ENCODE results near the gene UGDH. TPM values are rescaled to one million over a fixed set of nuclear protein-coding genes. Genes with fewer than 3 reads are reported as not detected.

The UGDH gene
- total RNA-seq, 1 experiment from 2014 or later = 50.9 TPM

- Mint-ChIP-seq H3K9me3 (ENCODE audit: unreplicated experiment) (peaks cover 7% of the 10 kb centered on the region), H3K27ac (ENCODE audit: low read depth, unreplicated experiment) (no peak overlapping the region), H3K27me3 (ENCODE audit: insufficient read depth, unreplicated experiment) (no peaks in the 10 kb centered on the region), H3K4me1 (ENCODE audit: insufficient read depth, unreplicated experiment) (peaks cover 8% of the 10 kb centered on the region), H3K4me3 (ENCODE audit: unreplicated experiment) (no peak overlapping the region), H3K36me3 (ENCODE audit: insufficient read depth, unreplicated experiment) (peaks cover 11% of the 10 kb centered on the region)
- no TSS peak for BruUV-seq (replicated peaks)
- intact Hi-C loops (cut with micrococcal nuclease) = no loop called here
- ChIA-PET CTCF (interaction anchor here (0.6 to 0.9 kb wide), 4 partner anchors 100 to 1470 kb away, joined by 3 to 4 read pairs (median 3); no protein-coding TSS in a partner anchor), POLR2A (interaction anchor here (0.6 to 0.8 kb wide), 2 partner anchors 24 to 40 kb away, joined by 3 read pairs; no protein-coding TSS in a partner anchor)
- DNase-seq (ENCODE audit: unreplicated experiment) = no peak
- no peak for TF ChIP-seq CTCF (IDR thresholded peaks at IDR 0.05; ENCODE audit: unreplicated experiment)
These were observed 42.0 kb upstream of the UGDH start for GRCh38 chr4:39569209-39569608.

- no peak for TF ChIP-seq CTCF (IDR thresholded peaks at IDR 0.05; ENCODE audit: unreplicated experiment)
- Mint-ChIP-seq H3K4me1 (ENCODE audit: insufficient read depth, unreplicated experiment) (peaks cover 8% of the 10 kb centered on the region), H3K9me3 (ENCODE audit: unreplicated experiment) (peaks cover 7% of the 10 kb centered on the region), H3K4me3 (ENCODE audit: unreplicated experiment) (no peak overlapping the region), H3K36me3 (ENCODE audit: insufficient read depth, unreplicated experiment) (peaks cover 11% of the 10 kb centered on the region), H3K27ac (ENCODE audit: low read depth, unreplicated experiment) (no peak overlapping the region), H3K27me3 (ENCODE audit: insufficient read depth, unreplicated experiment) (no peaks in the 10 kb centered on the region)
- POLR2A ChIA-PET = interaction anchor here (0.8 kb wide), 1 partner anchor 39 kb away, joined by 3 read pairs; no protein-coding TSS in a partner anchor
- intact Hi-C loops (cut with micrococcal nuclease) = no loop called here
- no TSS peak for BruUV-seq (replicated peaks)
- DNase-seq (ENCODE audit: unreplicated experiment) = no peak
- CTCF ChIA-PET = interaction anchor here (0.9 kb wide), 1 partner anchor 100 kb away, joined by 3 read pairs; no protein-coding TSS in a partner anchor
These were observed 41.6 kb upstream of the UGDH start for GRCh38 chr4:39568805-39569204.

GRCh38 chr4:39565878-39566600 is 38.8 kb upstream of the UGDH start:
- ChIA-PET CTCF (no interaction called here), POLR2A (no interaction called here)
- H3K4me3 Mint-ChIP-seq (ENCODE audit: unreplicated experiment) = no peak overlapping the region
- no peaks in the 10 kb centered on the region for H3K27me3 Mint-ChIP-seq (ENCODE audit: insufficient read depth, unreplicated experiment)
- no peak overlapping the region for H3K27ac Mint-ChIP-seq (ENCODE audit: low read depth, unreplicated experiment)
- peaks cover 11% of the 10 kb centered on the region for H3K36me3 Mint-ChIP-seq (ENCODE audit: insufficient read depth, unreplicated experiment)
- no TSS peak for BruUV-seq (replicated peaks)
- peak; percentile 40 for DNase-seq (ENCODE audit: unreplicated experiment)
- peaks cover 8% of the 10 kb centered on the region for H3K4me1 Mint-ChIP-seq (ENCODE audit: insufficient read depth, unreplicated experiment)
- TF ChIP-seq CTCF (IDR thresholded peaks at IDR 0.05; ENCODE audit: unreplicated experiment) = no peak
- intact Hi-C loops (cut with micrococcal nuclease) = no loop called here
- H3K9me3 Mint-ChIP-seq (ENCODE audit: unreplicated experiment) = peaks cover 7% of the 10 kb centered on the region

- BruUV-seq (replicated peaks) = no TSS peak
- H3K4me1 Mint-ChIP-seq (ENCODE audit: insufficient read depth, unreplicated experiment) = peaks cover 8% of the 10 kb centered on the region
- H3K27ac Mint-ChIP-seq (ENCODE audit: low read depth, unreplicated experiment) = no peak overlapping the region
- H3K36me3 Mint-ChIP-seq (ENCODE audit: insufficient read depth, unreplicated experiment) = peaks cover 11% of the 10 kb centered on the region
- no peaks in the 10 kb centered on the region for H3K27me3 Mint-ChIP-seq (ENCODE audit: insufficient read depth, unreplicated experiment)
- ChIA-PET CTCF (interaction anchor here (0.6 to 0.8 kb wide), 4 partner anchors 10 to 97 kb away, joined by 3 to 6 read pairs (median 4); no protein-coding TSS in a partner anchor), POLR2A (no interaction called here)
- peaks cover 7% of the 10 kb centered on the region for H3K9me3 Mint-ChIP-seq (ENCODE audit: unreplicated experiment)
- intact Hi-C loops (cut with micrococcal nuclease) = no loop called here
- DNase-seq (ENCODE audit: unreplicated experiment) = no peak
- TF ChIP-seq CTCF (IDR thresholded peaks at IDR 0.05; ENCODE audit: unreplicated experiment) = no peak
- no peak overlapping the region for H3K4me3 Mint-ChIP-seq (ENCODE audit: unreplicated experiment)
These were observed 36.2 kb upstream of the UGDH start for GRCh38 chr4:39563346-39563847.
